K562 (cell line): Measurements from ENCODE around the gene LHX3. TPM values are rescaled to one million over a fixed set of nuclear protein-coding genes. Genes with fewer than 3 reads are reported as not detected.

ENCODE experiments used
- ARID4B ChIP-seq: sonication (generic); formaldehyde crosslinking; IDR thresholded peaks from 2 replicates; pipeline ENCODE4 v1.8.0; 2022; ENCODE audit warnings: mild to moderate bottlenecking, missing genetic modification reagents
- HMG20A ChIP-seq: fragments of 450-650 bp; formaldehyde crosslinking; conservative IDR thresholded peaks from 2 replicates; pipeline ENCODE4 v1.4.0; 2020; ENCODE audit warnings: mild to moderate bottlenecking, mixed read lengths
- MAZ ChIP-seq, 2 experiments: fragments of 450-650 bp in 1 of 2; sonication (generic) in 1 of 2; formaldehyde crosslinking; IDR thresholded peaks in 1 of 2; conservative IDR thresholded peaks in 1 of 2; 2 replicates each; pipeline versions ENCODE4 v1.4.0 to v1.5.0; 2020; ENCODE audit warnings: mild to moderate bottlenecking in 1 of 2, missing genetic modification reagents in 1 of 2
- NFXL1 ChIP-seq: fragments of 450-650 bp; formaldehyde crosslinking; IDR thresholded peaks from 2 replicates; pipeline ENCODE4 v1.4.0; 2021; ENCODE audit warnings: mild to moderate bottlenecking
- NKRF ChIP-seq: fragments of 450-650 bp; IDR thresholded peaks from 2 replicates; pipeline ENCODE4 v1.6.1; 2016; ENCODE audit warnings: borderline replicate concordance
- TARDBP ChIP-seq: fragments of 450-650 bp; IDR thresholded peaks from 2 replicates; pipeline ENCODE4 v1.6.1; 2016
- ZNF280A ChIP-seq: fragments of 450-650 bp; IDR thresholded peaks from 2 replicates; pipeline ENCODE4 v1.6.1; 2018; ENCODE audit warnings: mild to moderate bottlenecking, low read depth; ENCODE audit not compliant: partially characterized antibody
- ZNF589 ChIP-seq: fragments of 200-800 bp; sonication (Bioruptor generic); IDR thresholded peaks from 2 replicates; pipeline ENCODE4 v1.6.1; 2016; ENCODE audit warnings: low read depth, missing genetic modification characterization, missing compliant biosample characterization
- ZZZ3 ChIP-seq: fragments of 450-650 bp; IDR thresholded peaks from 2 replicates; pipeline ENCODE4 v1.6.1; 2016; ENCODE audit warnings: antibody characterized with exemption, mild to moderate bottlenecking, moderate library complexity
- polyA plus RNA-seq, 8 experiments: library from polyadenylated mRNA; depleted of rRNA in 4 of 8; stranded (reverse) in 5 of 8; unstranded in 3 of 8; fragments of >200 nt; fragmentation: Nextera tagmentation in 2 of 8; fragmentation: Illumina TruSeq in 1 of 8; extraction: Ambion mirVana in 2 of 8; extraction: Trizol in 1 of 8; gene quantifications; 2 replicates each; pipeline versions ENCODE4 v1.2.1 to v1.2.3, GENCODE V29; 2011 to 2014; ENCODE audit warnings: inconsistent platforms in 1 of 8, missing spikeins in 1 of 8
- total RNA-seq, 7 experiments: library from RNA; depleted of rRNA in 6 of 7; stranded (reverse); fragments of >200 nt in 6 of 7; fragmentation: Illumina TruSeq in 2 of 7; extraction: Trizol in 2 of 7; gene quantifications; 2 replicates each; pipeline versions ENCODE4 v1.2.1 to v1.2.3, GENCODE V29; 2011 to 2021; ENCODE audit warnings: low replicate concordance in 1 of 7
- TF ChIP-seq, protein P1 (sequence below): fragments of 200-800 bp; sonication (Bioruptor generic); IDR thresholded peaks from 2 replicates; pipeline ENCODE4 v1.6.1; 2017; ENCODE audit warnings: missing genetic modification characterization, missing compliant biosample characterization
- TF ChIP-seq, protein P2 (sequence below): fragments of 250-450 bp; sonication (Bioruptor Pico); IDR thresholded peaks from 2 replicates; pipeline ENCODE4 v1.8.0; 2021; ENCODE audit warnings: moderate library complexity, mild to moderate bottlenecking, inconsistent platforms

The LHX3 gene
- total and polyA plus RNA-seq, 9 of the 15 experiments (the other 6 are each of a cell fraction or from before 2014, with no cell fraction given): 0.09 TPM; not detected in 8

DNA sequence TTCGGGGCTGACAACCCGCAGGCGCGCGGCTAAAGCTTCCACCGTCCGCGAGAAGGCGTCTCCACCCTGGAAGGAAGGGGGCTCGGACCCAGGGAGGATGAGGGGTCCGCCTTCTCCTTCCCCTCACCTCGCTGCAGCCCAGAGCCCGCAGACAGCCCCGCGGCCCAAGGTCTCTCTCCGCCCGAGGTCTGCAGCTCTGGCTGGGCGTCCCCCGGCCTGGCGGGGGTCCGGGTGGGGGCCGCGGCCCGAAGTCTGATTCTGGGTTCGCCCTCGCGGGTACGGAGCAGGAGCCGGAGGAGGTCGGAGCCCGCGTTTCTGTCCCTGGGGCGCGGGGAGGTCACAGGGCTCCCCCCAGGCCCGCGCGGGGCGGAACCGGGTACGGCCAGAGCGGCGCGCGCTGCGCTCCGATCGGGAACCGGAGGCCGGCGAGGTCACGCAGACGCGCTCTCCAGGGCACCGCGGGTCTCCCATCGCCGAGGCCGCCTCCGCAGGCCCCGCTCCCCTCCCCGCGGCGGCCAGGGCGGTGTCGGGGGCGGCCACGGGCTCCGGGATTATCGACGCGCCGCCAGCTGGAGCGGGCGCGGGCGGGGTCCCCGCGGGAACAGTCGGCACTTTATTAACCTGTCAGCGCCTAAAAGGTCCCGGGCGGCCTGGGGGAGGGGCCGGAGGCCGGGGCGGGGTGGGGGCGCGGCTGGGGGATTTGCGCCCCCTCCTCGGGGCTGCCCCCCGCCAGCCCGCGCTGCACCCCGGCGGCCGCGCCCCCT is 11.6 kb downstream of the LHX3 start (continued):
- TF ChIP-seq HMG20A (CRISPR knock-in tag) (no peak), ZZZ3 (no peak), NFXL1 (CRISPR knock-in tag) (no peak), ZNF280A (no peak), ARID4B (CRISPR knock-in tag) (peak; percentile 32; the same call in 1 of the 2 replicates), ZNF589 (0 out of 2 replicates have a peak, but pooled peaks have one; percentile 36), NKRF (no peak), MAZ (CRISPR knock-in tag; conservative IDR thresholded peaks at IDR 0.05 in 1 of 2, IDR thresholded peaks at IDR 0.05 in 1 of 2) (peak in 1 of 2 experiments; percentile 25; a peak in 2 of 4 replicates), TARDBP (0 out of 2 replicates have a peak, but pooled peaks have one; percentile 22)
- TF ChIP-seq, protein P1, sequence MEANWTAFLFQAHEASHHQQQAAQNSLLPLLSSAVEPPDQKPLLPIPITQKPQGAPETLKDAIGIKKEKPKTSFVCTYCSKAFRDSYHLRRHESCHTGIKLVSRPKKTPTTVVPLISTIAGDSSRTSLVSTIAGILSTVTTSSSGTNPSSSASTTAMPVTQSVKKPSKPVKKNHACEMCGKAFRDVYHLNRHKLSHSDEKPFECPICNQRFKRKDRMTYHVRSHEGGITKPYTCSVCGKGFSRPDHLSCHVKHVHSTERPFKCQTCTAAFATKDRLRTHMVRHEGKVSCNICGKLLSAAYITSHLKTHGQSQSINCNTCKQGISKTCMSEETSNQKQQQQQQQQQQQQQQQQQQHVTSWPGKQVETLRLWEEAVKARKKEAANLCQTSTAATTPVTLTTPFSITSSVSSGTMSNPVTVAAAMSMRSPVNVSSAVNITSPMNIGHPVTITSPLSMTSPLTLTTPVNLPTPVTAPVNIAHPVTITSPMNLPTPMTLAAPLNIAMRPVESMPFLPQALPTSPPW (CRISPR knock-in tag): peak; percentile 44; the same call in 1 of the 2 replicates
- TF ChIP-seq, protein P2, sequence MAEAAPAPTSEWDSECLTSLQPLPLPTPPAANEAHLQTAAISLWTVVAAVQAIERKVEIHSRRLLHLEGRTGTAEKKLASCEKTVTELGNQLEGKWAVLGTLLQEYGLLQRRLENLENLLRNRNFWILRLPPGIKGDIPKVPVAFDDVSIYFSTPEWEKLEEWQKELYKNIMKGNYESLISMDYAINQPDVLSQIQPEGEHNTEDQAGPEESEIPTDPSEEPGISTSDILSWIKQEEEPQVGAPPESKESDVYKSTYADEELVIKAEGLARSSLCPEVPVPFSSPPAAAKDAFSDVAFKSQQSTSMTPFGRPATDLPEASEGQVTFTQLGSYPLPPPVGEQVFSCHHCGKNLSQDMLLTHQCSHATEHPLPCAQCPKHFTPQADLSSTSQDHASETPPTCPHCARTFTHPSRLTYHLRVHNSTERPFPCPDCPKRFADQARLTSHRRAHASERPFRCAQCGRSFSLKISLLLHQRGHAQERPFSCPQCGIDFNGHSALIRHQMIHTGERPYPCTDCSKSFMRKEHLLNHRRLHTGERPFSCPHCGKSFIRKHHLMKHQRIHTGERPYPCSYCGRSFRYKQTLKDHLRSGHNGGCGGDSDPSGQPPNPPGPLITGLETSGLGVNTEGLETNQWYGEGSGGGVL (CRISPR knock-in tag): no peak
